ENCODE measurements around the gene PRDM15. TPM values are rescaled to one million over a fixed set of nuclear protein-coding genes. Genes with fewer than 3 reads are reported as not detected.

Gene PRDM15
- polyA plus RNA-seq, 1 donor (not counting 4 experiments of a cell fraction or from before 2014, with no cell fraction given), result 5.2 TPM

GRCh38 chr21:41901782-41902181, 22.6 kb upstream of the PRDM15 start:
- Histone ChIP-seq H3K4me2 (ENCODE audit: control insufficient read depth, extremely low read depth, insufficient read depth, low read depth, low read length) (no peak overlapping the region), H3K9me1 (ENCODE audit: control insufficient read depth, extremely low read depth, insufficient read depth, low read length) (no peaks in the 10 kb centered on the region), H3K4me3 (ENCODE audit: control insufficient read depth in 2 of 3, extremely low read depth in 1 of 3, insufficient read depth in 2 of 3, low read depth in 1 of 3, low read length in 3 of 3) (no peak overlapping the region), H2AFZ (ENCODE audit: control insufficient read depth, low read length) (no peak overlapping the region), H3K27ac (ENCODE audit: control insufficient read depth, insufficient read depth, low read length) (no peak overlapping the region), H3K4me1 (ENCODE audit: control insufficient read depth, extremely low read depth, insufficient read depth, low read length) (no peaks in the 10 kb centered on the region), H4K20me1 (ENCODE audit: control insufficient read depth, extremely low read depth, insufficient read depth, low read length) (no peaks in the 10 kb centered on the region), H3K9ac (ENCODE audit: control insufficient read depth, extremely low read depth, insufficient read depth, low read length) (no peak overlapping the region), H3K79me2 (ENCODE audit: control insufficient read depth, insufficient read depth, low read length) (no peaks in the 10 kb centered on the region), H3K36me3 (ENCODE audit: control insufficient read depth in 2 of 2, extremely low read depth in 1 of 2, insufficient read depth in 2 of 2, low read length in 2 of 2) (peaks cover 15 to 33% of the 10 kb centered on the region in 2 experiments), H3K27me3 (ENCODE audit: control insufficient read depth, extremely low read depth, insufficient read depth, low read length) (no peaks in the 10 kb centered on the region), H3K9me3 (ENCODE audit: control insufficient read depth, low read depth, low read length) (no peaks in the 10 kb centered on the region)
- FAIRE-seq, result no peak
- DNase-seq (ENCODE audit: low read depth, low spot score), result no peak
- dilution Hi-C loops (cut with MboI; ENCODE audit: extremely low pct_ligation_motif_present, low sequenced_read_pairs), result no loop called here
- TF ChIP-seq EZH2 (IDR thresholded peaks at IDR 0.05; ENCODE audit: low read length) (no peak), CTCF (optimal IDR thresholded peaks at IDR 0.05 in 1 of 3, IDR thresholded peaks at IDR 0.05 in 1 of 3, conservative IDR thresholded peaks at IDR 0.05 in 1 of 3; ENCODE audit: extremely low read depth in 1 of 3, insufficient read depth in 2 of 3, low read length in 3 of 3) (no peak)

- FAIRE-seq (no peak), DNase-seq (ENCODE audit: low read depth, low spot score) (no peak)
- Histone ChIP-seq H3K27ac (ENCODE audit: control insufficient read depth, insufficient read depth, low read length) (no peak overlapping the region), H3K79me2 (ENCODE audit: control insufficient read depth, insufficient read depth, low read length) (no peaks in the 10 kb centered on the region), H3K9me1 (ENCODE audit: control insufficient read depth, extremely low read depth, insufficient read depth, low read length) (no peaks in the 10 kb centered on the region), H3K4me2 (ENCODE audit: control insufficient read depth, extremely low read depth, insufficient read depth, low read depth, low read length) (no peak overlapping the region), H3K36me3 (ENCODE audit: control insufficient read depth in 2 of 2, extremely low read depth in 1 of 2, insufficient read depth in 2 of 2, low read length in 2 of 2) (peaks cover 15 to 31% of the 10 kb centered on the region in 2 experiments), H3K9ac (ENCODE audit: control insufficient read depth, extremely low read depth, insufficient read depth, low read length) (no peak overlapping the region), H3K4me1 (ENCODE audit: control insufficient read depth, extremely low read depth, insufficient read depth, low read length) (no peaks in the 10 kb centered on the region), H3K27me3 (ENCODE audit: control insufficient read depth, extremely low read depth, insufficient read depth, low read length) (no peaks in the 10 kb centered on the region), H3K9me3 (ENCODE audit: control insufficient read depth, low read depth, low read length) (no peaks in the 10 kb centered on the region), H4K20me1 (ENCODE audit: control insufficient read depth, extremely low read depth, insufficient read depth, low read length) (no peaks in the 10 kb centered on the region), H3K4me3 (ENCODE audit: control insufficient read depth in 2 of 3, extremely low read depth in 1 of 3, insufficient read depth in 2 of 3, low read depth in 1 of 3, low read length in 3 of 3) (no peak overlapping the region), H2AFZ (ENCODE audit: control insufficient read depth, low read length) (no peak overlapping the region)
- dilution Hi-C loops (cut with MboI; ENCODE audit: extremely low pct_ligation_motif_present, low sequenced_read_pairs), result no loop called here
- TF ChIP-seq EZH2 (IDR thresholded peaks at IDR 0.05; ENCODE audit: low read length), result no peak
Observed at GRCh38 chr21:41901099-41901498, 22.0 kb upstream of the PRDM15 start.

GRCh38 chr21:41900401-41900800, 21.3 kb upstream of the PRDM15 start:
- dilution Hi-C loops (cut with MboI; ENCODE audit: extremely low pct_ligation_motif_present, low sequenced_read_pairs), result no loop called here
- no peak for FAIRE-seq
- peaks cover 15 to 30% of the 10 kb centered on the region in 2 experiments for H3K36me3 ChIP-seq (ENCODE audit: control insufficient read depth in 2 of 2, extremely low read depth in 1 of 2, insufficient read depth in 2 of 2, low read length in 2 of 2)

More at GRCh38 chr21:41900401-41900800, 21.3 kb upstream of the PRDM15 start:
- TF ChIP-seq EZH2 (IDR thresholded peaks at IDR 0.05; ENCODE audit: low read length) (no peak), CTCF (optimal IDR thresholded peaks at IDR 0.05 in 1 of 3, IDR thresholded peaks at IDR 0.05 in 1 of 3, conservative IDR thresholded peaks at IDR 0.05 in 1 of 3; ENCODE audit: extremely low read depth in 1 of 3, insufficient read depth in 2 of 3, low read length in 3 of 3) (no peak)
- H3K9me3 ChIP-seq (ENCODE audit: control insufficient read depth, low read depth, low read length), result no peaks in the 10 kb centered on the region
- no peaks in the 10 kb centered on the region for H3K4me1 ChIP-seq (ENCODE audit: control insufficient read depth, extremely low read depth, insufficient read depth, low read length)
- no peaks in the 10 kb centered on the region for H4K20me1 ChIP-seq (ENCODE audit: control insufficient read depth, extremely low read depth, insufficient read depth, low read length)
- no peak for DNase-seq (ENCODE audit: low read depth, low spot score)
- H3K27ac ChIP-seq (ENCODE audit: control insufficient read depth, insufficient read depth, low read length), result no peak overlapping the region
- H3K4me3 ChIP-seq (ENCODE audit: control insufficient read depth in 2 of 3, extremely low read depth in 1 of 3, insufficient read depth in 2 of 3, low read depth in 1 of 3, low read length in 3 of 3), result no peak overlapping the region
- H2AFZ ChIP-seq (ENCODE audit: control insufficient read depth, low read length), result no peak overlapping the region
- H3K9ac ChIP-seq (ENCODE audit: control insufficient read depth, extremely low read depth, insufficient read depth, low read length), result no peak overlapping the region
- H3K4me2 ChIP-seq (ENCODE audit: control insufficient read depth, extremely low read depth, insufficient read depth, low read depth, low read length), result no peak overlapping the region
- no peaks in the 10 kb centered on the region for H3K9me1 ChIP-seq (ENCODE audit: control insufficient read depth, extremely low read depth, insufficient read depth, low read length)
- H3K27me3 ChIP-seq (ENCODE audit: control insufficient read depth, extremely low read depth, insufficient read depth, low read length), result no peaks in the 10 kb centered on the region
- no peaks in the 10 kb centered on the region for H3K79me2 ChIP-seq (ENCODE audit: control insufficient read depth, insufficient read depth, low read length)
